ENCODE data around the gene HOXC12.
A peak's percentile ranks its signal among the peaks of the same experiment; 100 is the strongest.

Gene HOXC12

GRCh38 chr12:53985692-53985993, 30.9 kb downstream of the HOXC12 start:
- DNase-seq = no peak

GRCh38 chr12:53985994-53986685, 31.4 kb downstream of the HOXC12 start:
- DNase-seq = no peak

GRCh38 chr12:53986686-53987483, 32.2 kb downstream of the HOXC12 start:
- DNase-seq = no peak

GRCh38 chr12:53987787-53988230, 33.1 kb downstream of the HOXC12 start:
- DNase-seq = no peak

GRCh38 chr12:53988541-53989226, 34.0 kb downstream of the HOXC12 start:
- no peak for DNase-seq

GRCh38 chr12:53989227-53990113, 34.8 kb downstream of the HOXC12 start:
- no peak for DNase-seq

- no peak for DNase-seq
Observed at GRCh38 chr12:53990311-53991076, 35.8 kb downstream of the HOXC12 start.

GRCh38 chr12:53991077-53991460, 36.4 kb downstream of the HOXC12 start:
- no peak for DNase-seq

GRCh38 chr12:53992377-53992889, 37.7 kb downstream of the HOXC12 start:
- DNase-seq = no peak

- DNase-seq = no peak
Observed at GRCh38 chr12:53993162-53994008, 38.7 kb downstream of the HOXC12 start.

GRCh38 chr12:53994009-53994263, 39.2 kb downstream of the HOXC12 start:
- DNase-seq = no peak

GRCh38 chr12:53994264-53995001, 39.7 kb downstream of the HOXC12 start:
- peak; percentile 33 for DNase-seq

- peak; percentile 30 for DNase-seq
Observed at GRCh38 chr12:53995002-53995377, 40.3 kb downstream of the HOXC12 start.

- peak; percentile 54 for DNase-seq
Observed at GRCh38 chr12:53995378-53996239, 40.9 kb downstream of the HOXC12 start.

- no peak for DNase-seq
Observed at GRCh38 chr12:53996240-53997203, 41.8 kb downstream of the HOXC12 start.

GRCh38 chr12:53997204-53998109, 42.8 kb downstream of the HOXC12 start:
- DNase-seq = no peak
